ENCODE results near the gene METTL5.

DNA sequence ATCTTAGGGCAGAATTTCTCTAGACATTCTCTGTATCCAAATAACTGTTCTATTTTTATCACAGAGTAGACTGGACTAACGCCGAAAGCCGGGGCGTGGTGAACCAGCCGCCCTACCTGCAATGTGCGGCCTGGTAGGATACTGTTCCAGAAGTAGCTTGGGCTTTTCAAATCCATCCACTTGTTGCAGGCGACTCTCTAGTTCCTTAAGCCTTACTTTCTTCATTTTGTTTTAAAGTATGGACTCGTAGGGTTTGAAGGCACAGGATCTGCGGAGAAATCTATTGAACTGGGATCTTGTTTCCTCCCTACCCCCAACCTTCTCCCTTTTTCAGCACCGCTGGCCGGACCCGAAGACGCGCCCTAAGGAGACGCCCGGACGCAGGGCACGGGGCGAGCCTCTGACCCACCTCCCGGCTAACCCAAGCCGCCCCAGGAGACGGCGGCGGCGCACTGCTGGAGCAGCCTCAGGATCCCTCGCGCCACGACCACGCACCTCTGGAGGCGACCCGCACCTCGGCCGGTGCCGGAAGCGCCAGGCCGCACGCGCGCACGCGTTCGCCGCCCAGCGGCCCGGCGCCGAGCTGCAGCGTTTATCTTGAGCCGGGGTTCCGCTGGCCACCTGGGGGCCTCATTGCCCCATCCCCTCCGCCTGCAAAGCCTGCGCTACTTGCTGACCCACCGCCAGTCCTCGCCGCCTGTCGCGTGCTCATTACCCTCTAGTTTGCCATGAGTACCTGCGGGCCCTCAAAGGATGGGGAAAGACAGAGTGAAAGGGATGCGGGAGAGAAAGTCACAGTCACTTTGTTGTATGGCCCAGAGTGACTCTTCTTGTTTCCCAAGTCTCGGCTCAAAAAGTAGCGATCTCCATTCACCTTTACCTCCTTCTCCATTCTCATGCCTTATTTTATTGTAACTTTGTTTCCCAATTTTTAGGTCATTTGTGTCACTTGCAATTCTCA is at the start of gene METTL5:
- TF ChIP-seq YY1 (IDR thresholded peaks at IDR 0.05; ENCODE audit: insufficient read depth, insufficient read length): no peak
- TF ChIP-seq ZNF274 (IDR thresholded peaks at IDR 0.05; ENCODE audit: low read depth, low read length): no peak
